ENCODE measurements around the gene CCDC167. TPM values are rescaled to one million over a fixed set of nuclear protein-coding genes. Genes with fewer than 3 reads are reported as not detected.

CCDC167 gene
- total RNA-seq, 1 experiment from 2014 or later: 31.9 TPM

GRCh38 chr6:37489697-37490336 is 9.9 kb downstream of the CCDC167 start:
- Histone ChIP-seq H3K56ac (ENCODE audit: insufficient read length, low read depth, low read length) (no peak overlapping the region), H3K4ac (ENCODE audit: low read depth, low read length) (no peak overlapping the region), H3K79me1 (ENCODE audit: insufficient read depth, low read depth, low read length, poor library complexity, severe bottlenecking) (no peaks in the 10 kb centered on the region), H4K5ac (ENCODE audit: insufficient read length, low read depth, low read length) (no peak overlapping the region), H4K8ac (replicated peaks; ENCODE audit: insufficient read length, low read depth, low read length) (no peak overlapping the region), H2AFZ (ENCODE audit: low read length) (no peak overlapping the region), H3K9me3 (ENCODE audit: control insufficient read depth, low read depth, low read length) (no peaks in the 10 kb centered on the region), H3K79me2 (ENCODE audit: insufficient read depth, low read length) (no peaks in the 10 kb centered on the region), H2BK120ac (ENCODE audit: low read depth, low read length, poor library complexity, severe bottlenecking) (no peak overlapping the region), H3K23me2 (ENCODE audit: insufficient read length, low read depth, low read length, poor library complexity, severe bottlenecking) (no peaks in the 10 kb centered on the region), H2BK12ac (ENCODE audit: insufficient read length, low read depth, low read length) (no peak overlapping the region), H3K27me3 (ENCODE audit: insufficient read depth, low read length) (no peaks in the 10 kb centered on the region), H4K91ac (ENCODE audit: insufficient read length, low read depth, low read length) (no peak overlapping the region), H3K14ac (ENCODE audit: insufficient read depth, low read length) (peak overlapping the region; percentile 6; the same call in 1 of the 2 replicates), H3K23ac (ENCODE audit: insufficient read length, low read depth, low read length) (no peak overlapping the region), H4K20me1 (ENCODE audit: control insufficient read depth, insufficient read depth, insufficient read length) (no peaks in the 10 kb centered on the region), H3K18ac (ENCODE audit: insufficient read length, low read depth, low read length) (no peak overlapping the region), H3T11ph (ENCODE audit: low read length) (no peak overlapping the region), H2BK5ac (ENCODE audit: insufficient read length, low read length) (no peak overlapping the region), H2BK15ac (ENCODE audit: low read depth, low read length) (no peak overlapping the region), H3K4me2 (ENCODE audit: insufficient read depth, insufficient read length, low read length) (no peak overlapping the region), H2AK5ac (ENCODE audit: insufficient read length, low read length) (no peak overlapping the region), H2BK20ac (ENCODE audit: low read depth, low read length, poor library complexity, severe bottlenecking) (no peak overlapping the region), H3K27ac (ENCODE audit: insufficient read length, low read depth, low read length) (no peak overlapping the region), H3K4me1 (ENCODE audit: insufficient read depth, low read length) (peaks cover 5% of the 10 kb centered on the region; the same call in 1 of the 2 replicates), H3K9ac (ENCODE audit: extremely low read depth, insufficient read length, low read length) (no peak overlapping the region)
- peak; percentile 31 for DNase-seq
- TF ChIP-seq CTCF (conservative IDR thresholded peaks at IDR 0.05): peak; percentile 27; the same call in 2 of the 3 replicates
- H3K27ac Mint-ChIP-seq: peak overlapping the region in 2 of 3 experiments; percentile 68 to 82; a peak in 2 of 7 replicates
- H3K9me3 Mint-ChIP-seq: no peaks in the 10 kb centered on the region
- no peaks in the 10 kb centered on the region; a peak in 1 of 7 replicates for H3K36me3 Mint-ChIP-seq (ENCODE audit: insufficient read depth in 1 of 3, low read depth in 3 of 3)
- no CpG with 5 or more reads among the region's 10 CpGs for WGBS (ENCODE audit: extremely low coverage, insufficient read length, low lambda C conversion rate)
- peaks cover 45 to 60% of the 10 kb centered on the region in 2 experiments for H3K4me1 Mint-ChIP-seq
- no peaks in the 10 kb centered on the region; the same call in none of the 2 replicates for H3K27me3 Mint-ChIP-seq (ENCODE audit: low read depth)
- no peak overlapping the region for H3K4me3 Mint-ChIP-seq
